OCI-LY1 (cell line): ENCODE results near the gene MKNK1.

ENCODE experiments used
- CTCF ChIP-seq: fragments of 200-600 bp; sonication (generic), shearing (Covaris generic); IDR thresholded peaks from 2 replicates; pipeline ENCODE4 v1.5.1; 2017; ENCODE audit warnings: mild to moderate bottlenecking, antibody characterized with exemption, low read length, moderate library complexity, mixed read lengths
- EZH2 ChIP-seq: fragments of 200-600 bp; sonication (generic), shearing (Covaris generic); IDR thresholded peaks from 2 replicates; pipeline ENCODE4 v1.8.0; 2017; ENCODE audit warnings: borderline replicate concordance, mixed run types, mild to moderate bottlenecking, antibody characterized with exemption, low read length, moderate library complexity, mixed read lengths

- TF ChIP-seq CTCF (no peak), EZH2 (no peak)
These were observed 42.3 kb upstream of the MKNK1 start for GRCh38 chr1:46646331-46646730.
